ENCODE measurements around the gene DOCK8.

- no peak for TF ChIP-seq ELF4 (IDR thresholded peaks at IDR 0.05)
- TF ChIP-seq HDGF (IDR thresholded peaks at IDR 0.05; ENCODE audit: borderline replicate concordance) = no peak
- TF ChIP-seq PKNOX1 (IDR thresholded peaks at IDR 0.05) = no peak
- TF ChIP-seq SUZ12 (IDR thresholded peaks at IDR 0.05) = no peak
- no peak for TF ChIP-seq BHLHE40 (IDR thresholded peaks at IDR 0.05; ENCODE audit: borderline replicate concordance)
- no peak for TF ChIP-seq FOXK2 (IDR thresholded peaks at IDR 0.05)
- no peak for TF ChIP-seq LEF1 (IDR thresholded peaks at IDR 0.05; ENCODE audit: borderline replicate concordance)
- TF ChIP-seq FOXA1 (IDR thresholded peaks at IDR 0.05) = no peak
Measured at GRCh38 chr9:250039-250438, 35.4 kb downstream of the DOCK8 start.
